HepG2 (cell line): ENCODE data around the gene ZMYM3. TPM values are rescaled to one million over a fixed set of nuclear protein-coding genes. Genes with fewer than 3 reads are reported as not detected.

Experiments used
- ATRX ChIP-seq: sonication (generic); formaldehyde crosslinking; IDR thresholded peaks from 2 replicates; pipeline ENCODE4 v1.4.0; 2020; ENCODE audit warnings: missing genetic modification reagents, borderline replicate concordance
- EHMT2 ChIP-seq: fragments of 200-600 bp; sonication (generic); IDR thresholded peaks from 2 replicates; pipeline ENCODE4 v1.7.0; 2017; ENCODE audit warnings: antibody characterized with exemption, low read depth, low read length, borderline replicate concordance
- FOXM1 ChIP-seq: sonication (generic); formaldehyde crosslinking; IDR thresholded peaks from 2 replicates; pipeline ENCODE4 v1.5.0; 2020; ENCODE audit warnings: missing genetic modification reagents
- GTF3A ChIP-seq: sonication (generic); formaldehyde crosslinking; conservative IDR thresholded peaks from 2 replicates; pipeline ENCODE4 v1.4.0; 2020; ENCODE audit warnings: mild to moderate bottlenecking, missing genetic modification reagents
- HNF4G ChIP-seq, 2 experiments: sonication (generic) in 1 of 2; formaldehyde crosslinking in 1 of 2; IDR thresholded peaks; 2 replicates each; pipeline versions ENCODE4 v1.4.0 to v1.6.1; 2011 to 2020; ENCODE audit warnings: borderline replicate concordance in 2 of 2, low read depth in 2 of 2, mild to moderate bottlenecking in 2 of 2, low read length in 1 of 2, missing genetic modification reagents in 1 of 2, moderate library complexity in 1 of 2
- KDM1A ChIP-seq: IDR thresholded peaks from 2 replicates; pipeline ENCODE4 v1.6.1; 2016; ENCODE audit warnings: missing compliant biosample characterization
- MEF2D ChIP-seq: sonication (generic); formaldehyde crosslinking; IDR thresholded peaks from 2 replicates; pipeline ENCODE4 v1.5.1; 2020; ENCODE audit warnings: mild to moderate bottlenecking, missing genetic modification reagents
- TEAD3 ChIP-seq: optimal IDR thresholded peaks from 2 replicates; pipeline ENCODE3; 2016; ENCODE audit warnings: borderline replicate concordance
- polyA plus RNA-seq, 8 experiments: library from polyadenylated mRNA; depleted of rRNA in 3 of 8; stranded (reverse) in 7 of 8; unstranded in 1 of 8; fragments of >200 nt; fragmentation: Illumina TruSeq in 4 of 8; extraction: Trizol in 4 of 8; gene quantifications; 2 replicates each; pipeline versions ENCODE4 v1.2.1 to v1.2.3, GENCODE V29; 2011 to 2016; ENCODE audit warnings: low read depth in 4 of 8, missing spikeins in 1 of 8, mixed read lengths in 1 of 8; ENCODE audit not compliant: insufficient read depth in 1 of 8
- total RNA-seq, 5 experiments: library from RNA; depleted of rRNA; stranded (reverse); fragments of >200 nt; fragmentation: Illumina TruSeq; extraction: Trizol; gene quantifications; 2 replicates each; pipeline ENCODE4 v1.2.3, GENCODE V29; 2016; ENCODE audit warnings: low read depth in 1 of 5
- TF ChIP-seq, protein P1 (sequence below): sonication (generic); formaldehyde crosslinking; IDR thresholded peaks from 2 replicates; pipeline ENCODE4 v1.4.0; 2020; ENCODE audit warnings: missing genetic modification reagents, borderline replicate concordance
- TF ChIP-seq, protein P2 (sequence below): sonication (generic); formaldehyde crosslinking; IDR thresholded peaks from 2 replicates; pipeline ENCODE4 v1.8.0; 2022; ENCODE audit warnings: missing genetic modification reagents, mild to moderate bottlenecking, borderline replicate concordance
- TF ChIP-seq, protein P3 (sequence below): sonication (generic); formaldehyde crosslinking; IDR thresholded peaks from 2 replicates; pipeline ENCODE4 v1.4.0; 2020; ENCODE audit warnings: missing genetic modification reagents, low read depth, mild to moderate bottlenecking, borderline replicate concordance
- TF ChIP-seq, protein P4 (sequence below): sonication (generic); formaldehyde crosslinking; IDR thresholded peaks from 2 replicates; pipeline ENCODE4 v1.4.0; 2020; ENCODE audit warnings: mild to moderate bottlenecking, missing genetic modification reagents, borderline replicate concordance
- TF ChIP-seq, protein P5 (sequence below): sonication (generic); formaldehyde crosslinking; conservative IDR thresholded peaks from 2 replicates; pipeline ENCODE4 v1.8.0; 2022; ENCODE audit warnings: missing genetic modification reagents
- TF ChIP-seq, protein P6 (sequence below): sonication (generic); formaldehyde crosslinking; IDR thresholded peaks from 2 replicates; pipeline ENCODE4 v1.4.0; 2020; ENCODE audit warnings: mild to moderate bottlenecking, missing genetic modification reagents
- TF ChIP-seq, protein P7 (sequence below): sonication (generic); formaldehyde crosslinking; IDR thresholded peaks from 2 replicates; pipeline ENCODE4 v1.4.0; 2020; ENCODE audit warnings: missing genetic modification reagents

The ZMYM3 gene
- total and polyA plus RNA-seq, 2 of the 13 experiments (the other 11 are each of a cell fraction or from before 2014, with no cell fraction given), result 26.4 to 35.4 TPM

DNA sequence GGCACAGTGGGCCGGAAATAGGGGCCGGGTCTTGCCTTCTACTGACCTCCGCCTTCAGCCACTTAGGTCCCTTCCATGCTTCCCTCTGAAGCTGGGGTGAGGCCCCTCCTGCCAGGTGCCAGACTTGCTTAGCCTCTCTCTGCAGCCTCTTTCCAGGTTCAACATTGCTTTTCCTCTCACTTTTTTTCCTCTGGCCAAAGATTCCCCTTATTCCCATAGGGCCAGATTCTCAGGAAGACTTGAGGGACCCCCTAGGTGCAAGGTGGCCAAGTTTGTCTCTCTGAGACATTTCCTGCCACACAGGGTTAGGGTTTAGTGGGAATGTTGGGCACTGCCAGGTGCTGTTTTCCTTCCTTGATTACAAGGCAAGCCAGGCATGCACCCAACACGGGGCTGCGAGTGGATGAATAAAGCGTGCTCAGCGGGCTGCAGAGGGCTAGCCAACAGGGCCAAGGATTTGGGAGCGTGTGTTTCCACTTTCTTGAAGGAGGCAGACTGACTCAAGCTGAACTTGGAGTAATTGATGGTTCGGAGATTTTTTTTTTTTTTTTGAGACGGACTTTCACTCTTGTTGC, 38.5 kb downstream of the ZMYM3 start (continued):
- TF ChIP-seq, protein P1, sequence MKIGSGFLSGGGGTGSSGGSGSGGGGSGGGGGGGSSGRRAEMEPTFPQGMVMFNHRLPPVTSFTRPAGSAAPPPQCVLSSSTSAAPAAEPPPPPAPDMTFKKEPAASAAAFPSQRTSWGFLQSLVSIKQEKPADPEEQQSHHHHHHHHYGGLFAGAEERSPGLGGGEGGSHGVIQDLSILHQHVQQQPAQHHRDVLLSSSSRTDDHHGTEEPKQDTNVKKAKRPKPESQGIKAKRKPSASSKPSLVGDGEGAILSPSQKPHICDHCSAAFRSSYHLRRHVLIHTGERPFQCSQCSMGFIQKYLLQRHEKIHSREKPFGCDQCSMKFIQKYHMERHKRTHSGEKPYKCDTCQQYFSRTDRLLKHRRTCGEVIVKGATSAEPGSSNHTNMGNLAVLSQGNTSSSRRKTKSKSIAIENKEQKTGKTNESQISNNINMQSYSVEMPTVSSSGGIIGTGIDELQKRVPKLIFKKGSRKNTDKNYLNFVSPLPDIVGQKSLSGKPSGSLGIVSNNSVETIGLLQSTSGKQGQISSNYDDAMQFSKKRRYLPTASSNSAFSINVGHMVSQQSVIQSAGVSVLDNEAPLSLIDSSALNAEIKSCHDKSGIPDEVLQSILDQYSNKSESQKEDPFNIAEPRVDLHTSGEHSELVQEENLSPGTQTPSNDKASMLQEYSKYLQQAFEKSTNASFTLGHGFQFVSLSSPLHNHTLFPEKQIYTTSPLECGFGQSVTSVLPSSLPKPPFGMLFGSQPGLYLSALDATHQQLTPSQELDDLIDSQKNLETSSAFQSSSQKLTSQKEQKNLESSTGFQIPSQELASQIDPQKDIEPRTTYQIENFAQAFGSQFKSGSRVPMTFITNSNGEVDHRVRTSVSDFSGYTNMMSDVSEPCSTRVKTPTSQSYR (CRISPR knock-in tag), result no peak
- TF ChIP-seq, protein P2, sequence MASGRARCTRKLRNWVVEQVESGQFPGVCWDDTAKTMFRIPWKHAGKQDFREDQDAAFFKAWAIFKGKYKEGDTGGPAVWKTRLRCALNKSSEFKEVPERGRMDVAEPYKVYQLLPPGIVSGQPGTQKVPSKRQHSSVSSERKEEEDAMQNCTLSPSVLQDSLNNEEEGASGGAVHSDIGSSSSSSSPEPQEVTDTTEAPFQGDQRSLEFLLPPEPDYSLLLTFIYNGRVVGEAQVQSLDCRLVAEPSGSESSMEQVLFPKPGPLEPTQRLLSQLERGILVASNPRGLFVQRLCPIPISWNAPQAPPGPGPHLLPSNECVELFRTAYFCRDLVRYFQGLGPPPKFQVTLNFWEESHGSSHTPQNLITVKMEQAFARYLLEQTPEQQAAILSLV (CRISPR knock-in tag), result no peak
- TF ChIP-seq, protein P3, sequence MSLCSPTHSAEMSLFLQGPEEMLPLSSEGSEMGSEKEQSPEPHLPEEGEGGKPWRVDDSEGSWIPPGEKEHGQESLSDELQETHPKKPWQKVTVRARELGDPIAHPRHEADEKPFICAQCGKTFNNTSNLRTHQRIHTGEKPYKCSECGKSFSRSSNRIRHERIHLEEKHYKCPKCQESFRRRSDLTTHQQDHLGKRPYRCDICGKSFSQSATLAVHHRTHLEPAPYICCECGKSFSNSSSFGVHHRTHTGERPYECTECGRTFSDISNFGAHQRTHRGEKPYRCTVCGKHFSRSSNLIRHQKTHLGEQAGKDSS (CRISPR knock-in tag), result peak; percentile 5; the same call in 1 of the 2 replicates
- TF ChIP-seq MEF2D (CRISPR knock-in tag) (no peak), TEAD3 (no peak), FOXM1 (CRISPR knock-in tag) (no peak), KDM1A (CRISPR knock-in tag) (no peak), GTF3A (CRISPR knock-in tag) (0 out of 2 replicates have a peak, but pooled peaks have one; percentile 18), HNF4G (IDR thresholded peaks at IDR 0.05; ENCODE audit: borderline replicate concordance, low read depth, low read length) (no peak), HNF4G (CRISPR knock-in tag; IDR thresholded peaks at IDR 0.05; ENCODE audit: borderline replicate concordance, low read depth) (no peak), EHMT2 (no peak), ATRX (CRISPR knock-in tag) (no peak)
- TF ChIP-seq, protein P4, sequence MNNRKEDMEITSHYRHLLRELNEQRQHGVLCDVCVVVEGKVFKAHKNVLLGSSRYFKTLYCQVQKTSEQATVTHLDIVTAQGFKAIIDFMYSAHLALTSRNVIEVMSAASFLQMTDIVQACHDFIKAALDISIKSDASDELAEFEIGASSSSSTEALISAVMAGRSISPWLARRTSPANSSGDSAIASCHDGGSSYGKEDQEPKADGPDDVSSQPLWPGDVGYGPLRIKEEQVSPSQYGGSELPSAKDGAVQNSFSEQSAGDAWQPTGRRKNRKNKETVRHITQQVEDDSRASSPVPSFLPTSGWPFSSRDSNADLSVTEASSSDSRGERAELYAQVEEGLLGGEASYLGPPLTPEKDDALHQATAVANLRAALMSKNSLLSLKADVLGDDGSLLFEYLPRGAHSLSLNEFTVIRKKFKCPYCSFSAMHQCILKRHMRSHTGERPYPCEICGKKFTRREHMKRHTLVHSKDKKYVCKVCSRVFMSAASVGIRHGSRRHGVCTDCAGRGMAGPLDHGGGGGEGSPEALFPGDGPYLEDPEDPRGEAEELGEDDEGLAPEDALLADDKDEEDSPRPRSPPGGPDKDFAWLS (CRISPR knock-in tag), result no peak
- TF ChIP-seq, protein P5, sequence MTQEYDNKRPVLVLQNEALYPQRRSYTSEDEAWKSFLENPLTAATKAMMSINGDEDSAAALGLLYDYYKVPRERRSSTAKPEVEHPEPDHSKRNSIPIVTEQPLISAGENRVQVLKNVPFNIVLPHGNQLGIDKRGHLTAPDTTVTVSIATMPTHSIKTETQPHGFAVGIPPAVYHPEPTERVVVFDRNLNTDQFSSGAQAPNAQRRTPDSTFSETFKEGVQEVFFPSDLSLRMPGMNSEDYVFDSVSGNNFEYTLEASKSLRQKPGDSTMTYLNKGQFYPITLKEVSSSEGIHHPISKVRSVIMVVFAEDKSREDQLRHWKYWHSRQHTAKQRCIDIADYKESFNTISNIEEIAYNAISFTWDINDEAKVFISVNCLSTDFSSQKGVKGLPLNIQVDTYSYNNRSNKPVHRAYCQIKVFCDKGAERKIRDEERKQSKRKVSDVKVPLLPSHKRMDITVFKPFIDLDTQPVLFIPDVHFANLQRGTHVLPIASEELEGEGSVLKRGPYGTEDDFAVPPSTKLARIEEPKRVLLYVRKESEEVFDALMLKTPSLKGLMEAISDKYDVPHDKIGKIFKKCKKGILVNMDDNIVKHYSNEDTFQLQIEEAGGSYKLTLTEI (CRISPR knock-in tag), result no peak
- TF ChIP-seq, protein P6, sequence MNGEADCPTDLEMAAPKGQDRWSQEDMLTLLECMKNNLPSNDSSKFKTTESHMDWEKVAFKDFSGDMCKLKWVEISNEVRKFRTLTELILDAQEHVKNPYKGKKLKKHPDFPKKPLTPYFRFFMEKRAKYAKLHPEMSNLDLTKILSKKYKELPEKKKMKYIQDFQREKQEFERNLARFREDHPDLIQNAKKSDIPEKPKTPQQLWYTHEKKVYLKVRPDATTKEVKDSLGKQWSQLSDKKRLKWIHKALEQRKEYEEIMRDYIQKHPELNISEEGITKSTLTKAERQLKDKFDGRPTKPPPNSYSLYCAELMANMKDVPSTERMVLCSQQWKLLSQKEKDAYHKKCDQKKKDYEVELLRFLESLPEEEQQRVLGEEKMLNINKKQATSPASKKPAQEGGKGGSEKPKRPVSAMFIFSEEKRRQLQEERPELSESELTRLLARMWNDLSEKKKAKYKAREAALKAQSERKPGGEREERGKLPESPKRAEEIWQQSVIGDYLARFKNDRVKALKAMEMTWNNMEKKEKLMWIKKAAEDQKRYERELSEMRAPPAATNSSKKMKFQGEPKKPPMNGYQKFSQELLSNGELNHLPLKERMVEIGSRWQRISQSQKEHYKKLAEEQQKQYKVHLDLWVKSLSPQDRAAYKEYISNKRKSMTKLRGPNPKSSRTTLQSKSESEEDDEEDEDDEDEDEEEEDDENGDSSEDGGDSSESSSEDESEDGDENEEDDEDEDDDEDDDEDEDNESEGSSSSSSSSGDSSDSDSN, result no peak
- TF ChIP-seq, protein P7, sequence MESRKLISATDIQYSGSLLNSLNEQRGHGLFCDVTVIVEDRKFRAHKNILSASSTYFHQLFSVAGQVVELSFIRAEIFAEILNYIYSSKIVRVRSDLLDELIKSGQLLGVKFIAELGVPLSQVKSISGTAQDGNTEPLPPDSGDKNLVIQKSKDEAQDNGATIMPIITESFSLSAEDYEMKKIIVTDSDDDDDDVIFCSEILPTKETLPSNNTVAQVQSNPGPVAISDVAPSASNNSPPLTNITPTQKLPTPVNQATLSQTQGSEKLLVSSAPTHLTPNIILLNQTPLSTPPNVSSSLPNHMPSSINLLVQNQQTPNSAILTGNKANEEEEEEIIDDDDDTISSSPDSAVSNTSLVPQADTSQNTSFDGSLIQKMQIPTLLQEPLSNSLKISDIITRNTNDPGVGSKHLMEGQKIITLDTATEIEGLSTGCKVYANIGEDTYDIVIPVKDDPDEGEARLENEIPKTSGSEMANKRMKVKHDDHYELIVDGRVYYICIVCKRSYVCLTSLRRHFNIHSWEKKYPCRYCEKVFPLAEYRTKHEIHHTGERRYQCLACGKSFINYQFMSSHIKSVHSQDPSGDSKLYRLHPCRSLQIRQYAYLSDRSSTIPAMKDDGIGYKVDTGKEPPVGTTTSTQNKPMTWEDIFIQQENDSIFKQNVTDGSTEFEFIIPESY, result no peak
